ENCODE measurements around the gene DUSP10. TPM values are rescaled to one million over a fixed set of nuclear protein-coding genes. Genes with fewer than 3 reads are reported as not detected.
A peak's percentile ranks its signal among the peaks of the same experiment; 100 is the strongest.

Gene DUSP10
- total RNA-seq, 2 donors from 2014 or later: 6.5 to 11.7 TPM

GRCh38 chr1:221717485-221717853 is 24.4 kb downstream of the DUSP10 start:
- Mint-ChIP-seq H3K4me1 (peaks cover 55% of the 10 kb centered on the region), H3K9me3 (peaks cover 11% of the 10 kb centered on the region)

GRCh38 chr1:221716713-221717484 is 25.0 kb downstream of the DUSP10 start:
- Mint-ChIP-seq H3K36me3 (ENCODE audit: low read depth) (peaks cover 20% of the 10 kb centered on the region), H3K4me3 (no peak overlapping the region), H3K4me1 (peaks cover 60% of the 10 kb centered on the region), H3K9me3 (peaks cover 11% of the 10 kb centered on the region), H3K27me3 (ENCODE audit: insufficient read depth) (peaks cover 12% of the 10 kb centered on the region), H3K27ac (peak overlapping the region; percentile 16)
- H3K9ac ChIP-seq (ENCODE audit: extremely low read depth, low read length, poor library complexity, severe bottlenecking): no peak overlapping the region
- H3K27me3 ChIP-seq (ENCODE audit: control insufficient read depth, insufficient read depth, low read length, poor library complexity, severe bottlenecking): no peaks in the 10 kb centered on the region
- 88 to 100% methylated on average over 2 to 7 of the region's 7 CpGs for WGBS, 2 experiments (ENCODE audit: insufficient coverage in 1 of 2, insufficient read length in 1 of 2)
- H3K36me3 ChIP-seq (ENCODE audit: control insufficient read depth, insufficient read depth, low read length): peaks cover 77% of the 10 kb centered on the region
- no peak overlapping the region for H3K27ac ChIP-seq (ENCODE audit: low read depth, low read length)
- DNase-seq: peak; percentile 61
- H3K9me3 ChIP-seq (ENCODE audit: control insufficient read depth, low read length): peaks cover 9% of the 10 kb centered on the region
- no peak overlapping the region for H3K4me3 ChIP-seq (ENCODE audit: low read length)
- peaks cover 22% of the 10 kb centered on the region for H3K4me1 ChIP-seq (ENCODE audit: control insufficient read depth, insufficient read depth, low read length)
- TF ChIP-seq CTCF (conservative IDR thresholded peaks at IDR 0.05): no peak

More at GRCh38 chr1:221717485-221717853, 24.4 kb downstream of the DUSP10 start:
- Histone ChIP-seq H3K4me1 (ENCODE audit: control insufficient read depth, insufficient read depth, low read length) (peaks cover 21% of the 10 kb centered on the region), H3K9me3 (ENCODE audit: control insufficient read depth, low read length) (peaks cover 10% of the 10 kb centered on the region), H3K4me3 (ENCODE audit: low read length) (no peak overlapping the region), H3K9ac (ENCODE audit: extremely low read depth, low read length, poor library complexity, severe bottlenecking) (no peak overlapping the region), H3K27ac (ENCODE audit: low read depth, low read length) (no peak overlapping the region), H3K36me3 (ENCODE audit: control insufficient read depth, insufficient read depth, low read length) (peaks cover 78% of the 10 kb centered on the region), H3K27me3 (ENCODE audit: control insufficient read depth, insufficient read depth, low read length, poor library complexity, severe bottlenecking) (no peaks in the 10 kb centered on the region)
- H3K27ac Mint-ChIP-seq: no peak overlapping the region
- no peak overlapping the region for H3K4me3 Mint-ChIP-seq
- H3K27me3 Mint-ChIP-seq (ENCODE audit: insufficient read depth): peaks cover 12% of the 10 kb centered on the region
- peaks cover 24% of the 10 kb centered on the region for H3K36me3 Mint-ChIP-seq (ENCODE audit: low read depth)
- WGBS, 2 experiments (ENCODE audit: insufficient coverage in 1 of 2, insufficient read length in 1 of 2): 58% methylated on average over 1 of the region's 2 CpGs; no CpG with 5 or more reads in 1 of the 2 experiments
- TF ChIP-seq CTCF (conservative IDR thresholded peaks at IDR 0.05): no peak
- no peak for DNase-seq

GRCh38 chr1:221715321-221716169 is 26.3 kb downstream of the DUSP10 start:
- 61% methylated on average over 2 of the region's 2 CpGs; no CpG with 5 or more reads in 1 of the 2 experiments for WGBS, 2 experiments (ENCODE audit: insufficient coverage in 1 of 2, insufficient read length in 1 of 2)
- DNase-seq: peak; percentile 79
- Histone ChIP-seq H3K27me3 (ENCODE audit: control insufficient read depth, insufficient read depth, low read length, poor library complexity, severe bottlenecking) (no peaks in the 10 kb centered on the region), H3K4me3 (ENCODE audit: low read length) (peak overlapping the region; percentile 30), H3K4me1 (ENCODE audit: control insufficient read depth, insufficient read depth, low read length) (peaks cover 26% of the 10 kb centered on the region), H3K27ac (ENCODE audit: low read depth, low read length) (no peak overlapping the region), H3K9ac (ENCODE audit: extremely low read depth, low read length, poor library complexity, severe bottlenecking) (no peak overlapping the region), H3K36me3 (ENCODE audit: control insufficient read depth, insufficient read depth, low read length) (peaks cover 78% of the 10 kb centered on the region), H3K9me3 (ENCODE audit: control insufficient read depth, low read length) (peaks cover 9% of the 10 kb centered on the region)
- Mint-ChIP-seq H3K4me3 (no peak overlapping the region), H3K27me3 (ENCODE audit: insufficient read depth) (peaks cover 12% of the 10 kb centered on the region), H3K9me3 (peaks cover 11% of the 10 kb centered on the region), H3K27ac (peak overlapping the region; percentile 30), H3K4me1 (peaks cover 68% of the 10 kb centered on the region), H3K36me3 (ENCODE audit: low read depth) (peaks cover 14% of the 10 kb centered on the region)
- no peak for TF ChIP-seq CTCF (conservative IDR thresholded peaks at IDR 0.05)
